ENCODE measurements around the gene NR1I3. TPM values are rescaled to one million over a fixed set of nuclear protein-coding genes. Genes with fewer than 3 reads are reported as not detected.

NR1I3 gene
- total RNA-seq, 1 experiment from 2014 or later: not detected

GRCh38 chr1:161182214-161182613 is 55.8 kb downstream of the NR1I3 start:
- H3K14ac ChIP-seq (ENCODE audit: insufficient read depth, low read length): no peak overlapping the region
- H3K79me1 ChIP-seq (ENCODE audit: insufficient read depth, low read depth, low read length, poor library complexity, severe bottlenecking): no peaks in the 10 kb centered on the region
- no peak for TF ChIP-seq CTCF (conservative IDR thresholded peaks at IDR 0.05)
- H3K27me3 Mint-ChIP-seq (ENCODE audit: low read depth): peaks cover 5% of the 10 kb centered on the region
- DNase-seq: no peak
- no peaks in the 10 kb centered on the region for H3K36me3 Mint-ChIP-seq (ENCODE audit: insufficient read depth in 1 of 3, low read depth in 3 of 3)
- H2BK5ac ChIP-seq (ENCODE audit: insufficient read length, low read length): no peak overlapping the region
- H2BK15ac ChIP-seq (ENCODE audit: low read depth, low read length): no peak overlapping the region
- no peak overlapping the region for H3K23ac ChIP-seq (ENCODE audit: insufficient read length, low read depth, low read length)
- H3K56ac ChIP-seq (ENCODE audit: insufficient read length, low read depth, low read length): no peak overlapping the region
- no peak overlapping the region for H3K4ac ChIP-seq (ENCODE audit: low read depth, low read length)
- H3K18ac ChIP-seq (ENCODE audit: insufficient read length, low read depth, low read length): no peak overlapping the region
- H3K27me3 ChIP-seq (ENCODE audit: insufficient read depth, low read length): no peaks in the 10 kb centered on the region
- no peak overlapping the region for H3K4me3 Mint-ChIP-seq
- no peak overlapping the region for H3T11ph ChIP-seq (ENCODE audit: low read length)
- no peaks in the 10 kb centered on the region for H3K9me3 Mint-ChIP-seq
- no peaks in the 10 kb centered on the region for H3K4me1 ChIP-seq (ENCODE audit: insufficient read depth, low read length)
- no peak overlapping the region for H4K5ac ChIP-seq (ENCODE audit: insufficient read length, low read depth, low read length)
- H3K79me2 ChIP-seq (ENCODE audit: insufficient read depth, low read length): no peaks in the 10 kb centered on the region
- peaks cover 3% of the 10 kb centered on the region for H4K20me1 ChIP-seq (ENCODE audit: control insufficient read depth, insufficient read depth, insufficient read length)
- H3K27ac Mint-ChIP-seq: no peak overlapping the region
- no peak overlapping the region for H3K4me2 ChIP-seq (ENCODE audit: insufficient read depth, insufficient read length, low read length)
- H3K23me2 ChIP-seq (ENCODE audit: insufficient read length, low read depth, low read length, poor library complexity, severe bottlenecking): no peaks in the 10 kb centered on the region
- no peak overlapping the region for H4K91ac ChIP-seq (ENCODE audit: insufficient read length, low read depth, low read length)
- no peak overlapping the region for H2AFZ ChIP-seq (ENCODE audit: low read length)
- H2BK12ac ChIP-seq (ENCODE audit: insufficient read length, low read depth, low read length): no peak overlapping the region
- peaks cover 12 to 16% of the 10 kb centered on the region in 2 experiments for H3K4me1 Mint-ChIP-seq
- no CpG with 5 or more reads among the region's 1 CpG for WGBS (ENCODE audit: extremely low coverage, insufficient read length, low lambda C conversion rate)
- H2AK5ac ChIP-seq (ENCODE audit: insufficient read length, low read length): no peak overlapping the region
- H3K9ac ChIP-seq (ENCODE audit: extremely low read depth, insufficient read length, low read length): no peak overlapping the region
- H4K8ac ChIP-seq (replicated peaks; ENCODE audit: insufficient read length, low read depth, low read length): no peak overlapping the region
- no peaks in the 10 kb centered on the region for H3K9me3 ChIP-seq (ENCODE audit: control insufficient read depth, low read depth, low read length)
- H3K27ac ChIP-seq (ENCODE audit: insufficient read length, low read depth, low read length): no peak overlapping the region
- no peak overlapping the region for H2BK20ac ChIP-seq (ENCODE audit: low read depth, low read length, poor library complexity, severe bottlenecking)
- H2BK120ac ChIP-seq (ENCODE audit: low read depth, low read length, poor library complexity, severe bottlenecking): no peak overlapping the region

All from H9 (cell line).